WTC11 (cell line): ENCODE measurements around the gene TNIP1.

Experiments
- ZNF263 ChIP-seq: sonication (generic); formaldehyde crosslinking; IDR thresholded peaks from 2 replicates; pipeline ENCODE4 v1.8.1; 2022; ENCODE audit warnings: low read depth, mild to moderate bottlenecking, moderate library complexity, missing genetic modification reagents
- TF ChIP-seq, protein P1 (sequence below): sonication (generic); formaldehyde crosslinking; IDR thresholded peaks from 2 replicates; pipeline ENCODE4 v1.8.0; 2022; ENCODE audit warnings: mild to moderate bottlenecking, missing genetic modification reagents
- TF ChIP-seq, protein P2 (sequence below): sonication (generic); formaldehyde crosslinking; IDR thresholded peaks from 2 replicates; pipeline ENCODE4 v1.8.0; 2023; ENCODE audit warnings: missing genetic modification reagents
- TF ChIP-seq, protein P3 (sequence below): fragments of 250-450 bp; sonication (Bioruptor Pico); IDR thresholded peaks from 2 replicates; pipeline ENCODE4 v1.9.0; 2021; ENCODE audit warnings: mild to moderate bottlenecking

DNA sequence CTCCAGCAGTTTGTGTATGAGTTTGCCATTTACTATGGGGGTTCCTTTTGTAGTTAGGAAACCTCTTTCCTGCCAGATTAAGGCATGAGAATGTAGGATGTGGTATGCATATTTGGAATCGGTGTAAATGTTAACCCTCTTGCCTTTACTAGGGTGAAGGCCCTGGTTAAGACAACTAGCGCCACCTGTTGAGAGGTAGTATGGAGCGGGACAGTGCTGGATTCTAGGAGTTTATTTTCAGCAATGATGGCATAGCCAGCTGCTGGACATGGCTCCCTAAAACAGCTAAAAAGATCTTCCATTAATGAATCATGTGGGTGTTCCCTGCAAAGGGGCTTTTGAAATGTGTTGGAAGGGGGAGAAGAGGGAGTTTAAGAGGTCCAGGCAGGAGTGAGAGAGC lies 91.1 kb downstream of the TNIP1 start:
- TF ChIP-seq, protein P1, sequence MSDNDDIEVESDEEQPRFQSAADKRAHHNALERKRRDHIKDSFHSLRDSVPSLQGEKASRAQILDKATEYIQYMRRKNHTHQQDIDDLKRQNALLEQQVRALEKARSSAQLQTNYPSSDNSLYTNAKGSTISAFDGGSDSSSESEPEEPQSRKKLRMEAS (CRISPR knock-in tag): no peak
- no peak for TF ChIP-seq ZNF263 (CRISPR knock-in tag)
- TF ChIP-seq, protein P2, sequence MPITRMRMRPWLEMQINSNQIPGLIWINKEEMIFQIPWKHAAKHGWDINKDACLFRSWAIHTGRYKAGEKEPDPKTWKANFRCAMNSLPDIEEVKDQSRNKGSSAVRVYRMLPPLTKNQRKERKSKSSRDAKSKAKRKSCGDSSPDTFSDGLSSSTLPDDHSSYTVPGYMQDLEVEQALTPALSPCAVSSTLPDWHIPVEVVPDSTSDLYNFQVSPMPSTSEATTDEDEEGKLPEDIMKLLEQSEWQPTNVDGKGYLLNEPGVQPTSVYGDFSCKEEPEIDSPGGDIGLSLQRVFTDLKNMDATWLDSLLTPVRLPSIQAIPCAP (CRISPR knock-in tag): no peak
- TF ChIP-seq, protein P3, sequence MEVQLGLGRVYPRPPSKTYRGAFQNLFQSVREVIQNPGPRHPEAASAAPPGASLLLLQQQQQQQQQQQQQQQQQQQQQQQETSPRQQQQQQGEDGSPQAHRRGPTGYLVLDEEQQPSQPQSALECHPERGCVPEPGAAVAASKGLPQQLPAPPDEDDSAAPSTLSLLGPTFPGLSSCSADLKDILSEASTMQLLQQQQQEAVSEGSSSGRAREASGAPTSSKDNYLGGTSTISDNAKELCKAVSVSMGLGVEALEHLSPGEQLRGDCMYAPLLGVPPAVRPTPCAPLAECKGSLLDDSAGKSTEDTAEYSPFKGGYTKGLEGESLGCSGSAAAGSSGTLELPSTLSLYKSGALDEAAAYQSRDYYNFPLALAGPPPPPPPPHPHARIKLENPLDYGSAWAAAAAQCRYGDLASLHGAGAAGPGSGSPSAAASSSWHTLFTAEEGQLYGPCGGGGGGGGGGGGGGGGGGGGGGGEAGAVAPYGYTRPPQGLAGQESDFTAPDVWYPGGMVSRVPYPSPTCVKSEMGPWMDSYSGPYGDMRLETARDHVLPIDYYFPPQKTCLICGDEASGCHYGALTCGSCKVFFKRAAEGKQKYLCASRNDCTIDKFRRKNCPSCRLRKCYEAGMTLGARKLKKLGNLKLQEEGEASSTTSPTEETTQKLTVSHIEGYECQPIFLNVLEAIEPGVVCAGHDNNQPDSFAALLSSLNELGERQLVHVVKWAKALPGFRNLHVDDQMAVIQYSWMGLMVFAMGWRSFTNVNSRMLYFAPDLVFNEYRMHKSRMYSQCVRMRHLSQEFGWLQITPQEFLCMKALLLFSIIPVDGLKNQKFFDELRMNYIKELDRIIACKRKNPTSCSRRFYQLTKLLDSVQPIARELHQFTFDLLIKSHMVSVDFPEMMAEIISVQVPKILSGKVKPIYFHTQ: no peak
